ENCODE measurements around the gene SLC30A4.

- TF ChIP-seq, protein P1, sequence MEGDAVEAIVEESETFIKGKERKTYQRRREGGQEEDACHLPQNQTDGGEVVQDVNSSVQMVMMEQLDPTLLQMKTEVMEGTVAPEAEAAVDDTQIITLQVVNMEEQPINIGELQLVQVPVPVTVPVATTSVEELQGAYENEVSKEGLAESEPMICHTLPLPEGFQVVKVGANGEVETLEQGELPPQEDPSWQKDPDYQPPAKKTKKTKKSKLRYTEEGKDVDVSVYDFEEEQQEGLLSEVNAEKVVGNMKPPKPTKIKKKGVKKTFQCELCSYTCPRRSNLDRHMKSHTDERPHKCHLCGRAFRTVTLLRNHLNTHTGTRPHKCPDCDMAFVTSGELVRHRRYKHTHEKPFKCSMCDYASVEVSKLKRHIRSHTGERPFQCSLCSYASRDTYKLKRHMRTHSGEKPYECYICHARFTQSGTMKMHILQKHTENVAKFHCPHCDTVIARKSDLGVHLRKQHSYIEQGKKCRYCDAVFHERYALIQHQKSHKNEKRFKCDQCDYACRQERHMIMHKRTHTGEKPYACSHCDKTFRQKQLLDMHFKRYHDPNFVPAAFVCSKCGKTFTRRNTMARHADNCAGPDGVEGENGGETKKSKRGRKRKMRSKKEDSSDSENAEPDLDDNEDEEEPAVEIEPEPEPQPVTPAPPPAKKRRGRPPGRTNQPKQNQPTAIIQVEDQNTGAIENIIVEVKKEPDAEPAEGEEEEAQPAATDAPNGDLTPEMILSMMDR (IDR thresholded peaks at IDR 0.05), result no peak
- no peak for TF ChIP-seq POLR2A (IDR thresholded peaks at IDR 0.05; ENCODE audit: low read depth)
- no peak for TF ChIP-seq POLR2AphosphoS5 (IDR thresholded peaks at IDR 0.05)
These were observed 88.4 kb downstream of the SLC30A4 start for GRCh38 chr15:45434078-45434567.

All from esophagus muscularis mucosa (tissue), 3 donors.